GM12874 (cell line): ENCODE measurements around the gene OR11G2.

Experiments used
- CTCF ChIP-seq: IDR thresholded peaks from 2 replicates; pipeline ENCODE4 v1.5.1; 2011; ENCODE audit warnings: low read depth, mild to moderate bottlenecking, control low read depth, low read length, moderate library complexity; ENCODE audit not compliant: insufficient read depth

OR11G2 gene

GRCh38 chr14:20198991-20199390, 8.3 kb downstream of the OR11G2 start:
- no peak for TF ChIP-seq CTCF

DNA sequence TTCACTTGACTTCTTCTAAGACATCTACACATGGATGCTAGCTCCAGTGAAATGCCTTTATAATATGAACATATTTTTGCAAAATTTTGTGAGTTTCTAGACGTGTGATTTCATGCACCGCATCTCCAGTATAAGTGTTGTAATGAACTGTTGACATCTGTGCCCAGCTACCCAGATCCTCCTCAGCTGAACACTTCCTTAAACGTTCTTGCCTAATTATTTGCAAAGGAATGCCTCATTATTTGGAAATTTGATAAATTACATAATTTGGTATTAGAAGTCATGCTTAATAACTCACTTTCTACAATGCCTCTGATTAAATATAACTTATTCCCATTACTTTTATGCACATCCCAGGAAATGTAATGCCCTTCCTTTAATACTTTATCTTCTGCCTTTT, 14.0 kb downstream of the OR11G2 start:
- no peak for TF ChIP-seq CTCF

DNA sequence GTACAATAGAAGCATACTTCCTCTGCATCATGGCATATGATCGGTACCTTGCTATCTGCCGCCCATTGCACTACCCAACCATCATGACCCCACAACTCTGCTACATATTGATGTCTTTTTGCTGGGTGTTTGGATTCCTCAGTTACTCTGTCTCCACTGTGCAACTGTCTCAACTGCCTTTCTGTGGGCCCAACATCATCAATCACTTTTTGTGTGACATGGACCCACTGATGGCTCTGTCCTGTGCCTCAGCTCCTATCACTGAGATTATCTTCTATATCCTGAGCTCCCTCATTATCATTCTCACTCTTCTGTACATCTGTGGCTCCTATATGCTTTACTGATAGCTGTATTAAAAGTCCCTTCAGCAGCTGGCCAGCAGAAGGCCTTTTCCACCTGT, 18.9 kb downstream of the OR11G2 start:
- no peak for TF ChIP-seq CTCF

GRCh38 chr14:20215196-20215595, 24.5 kb downstream of the OR11G2 start:
- TF ChIP-seq CTCF = no peak

- no peak for TF ChIP-seq CTCF
Observed at GRCh38 chr14:20219033-20219432, 28.3 kb downstream of the OR11G2 start.

GRCh38 chr14:20223410-20223809, 32.7 kb downstream of the OR11G2 start, which contains the start of gene OR11H6:
TSS of gene OR11H6 (plus strand) at chr14:20223710. CDS start at chr14:20223710, 0 bp downstream.
- TF ChIP-seq CTCF = no peak

DNA sequence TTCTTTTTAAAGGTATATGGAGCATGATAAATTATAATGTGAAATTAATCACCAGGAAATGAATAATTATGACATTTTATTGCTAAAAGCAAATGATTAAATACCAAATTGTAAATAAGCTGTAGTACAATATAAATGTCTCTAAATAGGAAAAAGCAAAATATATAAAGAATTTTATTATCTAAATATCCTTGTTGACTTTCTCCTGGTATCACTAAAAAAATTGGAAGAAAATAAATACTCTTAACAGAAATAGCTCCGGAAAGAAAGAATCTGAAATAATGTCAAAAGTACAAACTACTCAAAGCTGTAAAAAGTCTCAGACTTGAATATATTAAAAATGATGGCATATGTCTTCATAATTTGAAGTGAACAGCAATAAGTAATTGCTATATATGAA, 38.0 kb downstream of the OR11G2 start, which contains the start of gene OR11H7:
Gene OR11H7, plus strand, starts transcription at position 301 of the 400 bp plus-strand sequence.
- no peak for TF ChIP-seq CTCF
